Endometrial microvascular endothelial cells (primary cell): ENCODE measurements around the gene UNC5CL. TPM values are rescaled to one million over a fixed set of nuclear protein-coding genes. Genes with fewer than 3 reads are reported as not detected.

ENCODE experiments used
- in situ Hi-C: cut with HindIII; loops from 2 replicates; pipeline ENCODE4 v1.10.0; 2017; ENCODE audit warnings: low sequenced_read_pairs, low pct_unique_long_range_greater_than_20kb; ENCODE audit errors: inconsistent ontology term
- total RNA-seq: library from RNA; depleted of rRNA; stranded (reverse); fragments of >200 nt; gene quantifications from one replicate; pipeline ENCODE4 v1.2.3, GENCODE V29; 2015; ENCODE audit errors: inconsistent ontology term

Gene UNC5CL
- total RNA-seq, 1 donor from 2014 or later = not detected

DNA sequence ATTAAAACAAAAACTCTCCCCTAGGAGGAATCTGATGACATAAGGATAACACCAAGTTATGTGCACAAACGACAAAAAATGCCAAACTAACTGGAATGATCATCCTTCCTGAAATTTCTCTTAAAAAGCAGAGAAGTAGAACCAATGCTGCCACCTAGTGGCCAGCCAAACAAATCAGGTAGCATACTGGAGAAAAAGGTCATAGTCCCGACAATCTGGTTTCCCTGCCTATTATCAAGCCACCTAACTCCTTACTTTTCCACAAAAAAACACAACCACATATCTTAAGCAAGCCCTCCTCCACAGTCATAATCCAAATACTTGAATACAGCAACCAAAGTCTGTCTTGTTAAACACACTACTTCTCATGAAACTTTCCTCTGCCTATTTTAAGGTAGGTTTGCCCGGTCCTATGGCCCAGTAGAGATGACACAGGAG is 27.9 kb upstream of the UNC5CL start:
- in situ Hi-C loops = no loop called here

- in situ Hi-C loops = no loop called here
Measured at GRCh38 chr6:41065550-41066026, 26.6 kb upstream of the UNC5CL start.

GRCh38 chr6:41064841-41065240 is 25.8 kb upstream of the UNC5CL start:
- in situ Hi-C loops = no loop called here

DNA sequence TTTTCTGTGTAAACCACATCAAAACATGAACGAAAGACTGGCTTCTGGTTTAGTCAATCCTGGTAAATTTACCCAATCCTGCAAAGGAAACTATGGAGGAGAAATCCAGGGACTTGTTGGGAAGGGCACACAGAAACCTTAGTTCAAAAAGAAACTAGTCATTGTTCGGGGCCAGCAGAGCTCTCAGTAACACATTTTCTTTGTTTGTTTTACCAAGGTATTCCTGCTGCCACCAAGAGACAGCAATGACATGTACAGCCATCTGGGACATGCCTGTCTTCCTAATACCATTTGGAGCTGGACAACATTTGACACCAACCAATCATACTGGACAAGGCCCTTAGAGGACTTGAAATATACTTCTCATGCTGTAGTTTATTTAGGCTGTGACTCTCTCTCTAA is 24.9 kb upstream of the UNC5CL start:
- in situ Hi-C loops = no loop called here

DNA sequence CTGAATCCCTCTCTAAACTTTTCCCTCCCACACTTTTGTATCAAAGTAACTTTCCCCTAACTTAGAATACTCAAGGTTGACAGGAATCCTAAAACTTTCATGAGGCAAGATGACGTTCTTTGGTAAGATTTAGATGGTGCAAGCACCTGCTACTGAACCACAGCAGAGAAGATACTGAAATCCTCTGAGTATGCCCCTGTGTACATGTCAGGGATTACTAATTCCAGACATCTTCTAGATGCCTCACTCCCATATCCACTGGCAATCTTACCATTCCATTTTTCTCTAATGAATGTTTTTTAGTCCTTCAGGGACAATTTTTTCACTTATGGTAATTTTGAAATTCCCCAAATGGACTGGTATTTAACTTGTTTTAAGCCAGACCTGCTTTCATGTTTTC is 23.0 kb upstream of the UNC5CL start:
- in situ Hi-C loops = no loop called here

- in situ Hi-C loops = no loop called here
Measured at GRCh38 chr6:41061196-41061726, 22.2 kb upstream of the UNC5CL start.

- in situ Hi-C loops = no loop called here
Measured at GRCh38 chr6:41059556-41059955, 20.5 kb upstream of the UNC5CL start.

DNA sequence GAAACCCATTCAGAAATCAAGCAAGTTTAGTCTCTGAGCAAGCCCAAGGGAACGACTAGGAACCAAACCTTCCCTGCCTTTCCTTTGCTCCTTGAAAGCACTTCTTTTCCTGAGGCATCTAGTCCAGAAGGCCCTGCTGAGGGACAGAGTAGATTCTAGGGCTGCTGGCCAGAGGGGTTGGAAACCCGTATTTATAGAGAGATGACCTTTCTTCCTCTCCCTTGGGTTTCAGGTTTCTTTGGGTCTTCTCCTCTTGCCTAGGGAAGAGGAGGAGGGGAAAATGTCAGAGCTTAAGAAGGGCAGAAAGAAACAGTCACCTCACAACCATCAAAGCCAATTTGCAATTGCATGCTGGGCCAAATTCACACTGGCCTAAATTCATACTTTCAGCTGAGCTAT is 19.8 kb upstream of the UNC5CL start:
- in situ Hi-C loops = no loop called here

- in situ Hi-C loops = no loop called here
Measured at GRCh38 chr6:41056768-41057490, 17.9 kb upstream of the UNC5CL start.

DNA sequence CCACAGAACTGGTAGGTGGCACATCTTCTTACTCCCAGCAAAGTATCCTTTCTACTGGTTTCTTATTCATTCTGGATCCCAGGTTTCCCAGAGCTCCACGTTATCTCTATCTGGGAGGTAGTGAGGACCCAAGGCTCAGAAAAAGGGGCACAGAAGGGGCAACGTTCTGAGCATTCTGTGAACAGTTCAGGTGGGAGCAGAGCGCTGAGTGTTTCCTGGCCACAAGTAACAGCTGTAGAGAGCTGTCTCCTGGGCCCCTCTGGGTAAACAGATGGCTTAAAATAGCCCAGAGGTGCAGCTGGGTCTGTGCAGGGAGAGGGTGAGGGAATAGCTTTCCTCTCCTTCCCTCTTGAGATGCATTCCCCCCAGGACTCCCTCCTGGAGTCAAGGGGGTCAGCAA is 16.1 kb upstream of the UNC5CL start:
- in situ Hi-C loops = no loop called here

GRCh38 chr6:41054511-41054910 is 15.5 kb upstream of the UNC5CL start:
- in situ Hi-C loops = no loop called here

DNA sequence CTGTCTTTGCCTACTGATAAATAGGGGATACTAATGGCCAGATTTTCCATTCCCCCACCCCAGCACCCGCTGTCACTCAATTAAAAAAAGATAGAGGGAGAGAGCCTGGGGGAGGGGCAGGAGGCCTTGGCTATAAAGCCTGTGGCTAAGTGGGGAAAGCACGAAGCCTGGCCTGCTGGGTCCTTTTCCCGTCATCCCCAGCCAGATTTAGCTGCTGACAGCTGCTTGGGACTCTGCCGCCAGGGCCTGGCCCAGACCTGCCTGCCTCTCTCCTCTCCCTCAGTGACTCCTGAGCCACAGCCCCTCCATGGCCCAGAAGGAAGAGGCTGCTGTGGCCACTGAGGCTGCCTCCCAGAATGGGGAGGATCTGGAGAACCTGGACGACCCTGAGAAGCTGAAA is 14.0 kb upstream of the UNC5CL start, which contains the start of gene APOBEC2:
TSS of gene APOBEC2 (plus strand) at position 162 of the 400 bp plus-strand sequence. CDS start at position 308, 146 bp downstream.
- in situ Hi-C loops = no loop called here

DNA sequence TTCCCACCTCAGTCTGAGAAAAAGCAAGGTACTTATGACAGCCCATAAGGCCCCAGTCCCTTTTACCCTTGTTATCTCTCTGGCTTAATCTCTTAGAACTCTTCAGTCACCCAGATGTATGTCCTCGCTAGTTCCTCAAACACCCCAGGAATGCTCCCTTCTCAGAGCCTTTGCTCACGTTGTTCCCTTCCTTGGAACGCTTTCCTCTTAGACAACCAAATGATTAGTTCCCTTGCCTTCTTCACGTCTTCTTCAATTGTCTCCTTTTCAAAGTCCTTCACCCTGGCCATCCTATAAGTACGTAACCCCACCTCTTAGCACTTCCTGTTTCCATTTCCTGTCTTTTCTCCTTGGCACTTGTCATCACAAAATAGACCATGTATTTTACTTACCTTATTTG is 12.9 kb upstream of the UNC5CL start:
- in situ Hi-C loops = no loop called here

GRCh38 chr6:41050536-41050935 is 11.5 kb upstream of the UNC5CL start:
- in situ Hi-C loops = no loop called here

DNA sequence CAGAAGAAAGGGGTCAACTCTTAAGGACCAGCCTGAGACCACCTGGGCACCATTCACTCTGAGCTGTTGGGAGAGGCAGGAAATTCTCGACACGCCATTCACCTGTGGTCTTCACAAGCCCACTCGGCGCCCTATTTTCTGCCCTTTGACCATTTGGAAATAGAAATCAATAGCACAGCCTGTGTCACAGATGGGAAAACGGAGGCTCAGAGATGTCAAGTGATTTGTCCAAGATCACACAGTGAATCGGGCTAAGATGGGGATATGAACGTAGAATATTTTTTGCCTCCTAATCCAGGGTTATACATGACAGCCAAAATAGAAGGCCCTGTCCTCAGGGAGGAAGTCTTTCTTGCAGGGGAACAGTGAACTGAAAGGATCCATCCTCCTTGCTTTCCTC is 10.9 kb upstream of the UNC5CL start:
- in situ Hi-C loops = no loop called here

DNA sequence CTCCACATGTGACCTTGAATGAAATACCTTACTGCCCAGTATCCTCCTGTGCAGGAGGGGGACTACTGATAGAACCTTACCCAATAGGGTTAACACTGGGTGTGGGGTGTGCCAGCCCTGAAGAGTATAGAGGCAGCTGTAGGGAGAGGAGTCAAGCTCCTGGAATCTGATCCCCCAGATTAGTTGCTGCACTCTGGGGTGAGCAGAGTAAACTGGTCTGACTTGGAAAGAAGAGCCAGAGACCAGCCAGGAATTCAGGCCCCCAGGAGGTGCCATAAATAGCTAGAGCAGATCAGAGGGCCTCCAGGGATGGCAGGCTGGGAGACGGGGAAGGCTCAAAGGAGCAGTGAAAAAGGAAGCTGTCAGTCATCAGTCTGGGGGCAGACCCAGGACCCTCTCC is 10.5 kb upstream of the UNC5CL start:
- in situ Hi-C loops = no loop called here

GRCh38 chr6:41047745-41048732 is 9.0 kb upstream of the UNC5CL start:
- in situ Hi-C loops = no loop called here

DNA sequence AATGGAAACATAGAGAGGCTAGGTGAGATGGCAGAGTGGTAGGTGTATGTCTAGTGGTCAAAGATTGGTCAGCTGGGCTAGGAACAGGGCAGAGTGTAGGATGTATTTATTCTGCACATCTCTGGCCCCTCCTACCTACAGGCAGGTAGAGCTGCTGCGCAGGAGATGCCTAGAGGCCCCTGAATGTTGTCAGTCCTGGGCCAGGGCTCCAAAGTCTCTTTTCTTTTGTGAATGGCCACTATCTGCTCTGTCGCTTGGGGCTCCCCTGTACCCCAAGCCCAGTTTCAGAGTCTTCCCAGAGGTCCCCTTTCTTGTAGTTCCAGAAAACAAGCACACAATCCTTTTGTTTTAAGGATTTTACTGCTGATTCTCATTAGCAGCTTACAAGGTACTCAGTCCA is 8.3 kb upstream of the UNC5CL start:
- in situ Hi-C loops = no loop called here

GRCh38 chr6:41046084-41046483 is 7.1 kb upstream of the UNC5CL start:
- in situ Hi-C loops = no loop called here
